CD4-positive, alpha-beta T cell treated with Interleukin-1 beta for 1 hour (primary cell): Measurements from ENCODE around the gene UMOD.
A peak's percentile ranks its signal among the peaks of the same experiment; 100 is the strongest.

Experiments
- DNase-seq, 2 donors: peaks; one replicate each; pipeline ENCODE4 v3.0.0-alpha.2; 2020 to 2022

The UMOD gene

GRCh38 chr16:20352615-20353014 lies at the start of gene UMOD:
TSS of gene UMOD (minus strand) at chr16:20352715. CDS start at chr16:20350737, 1,978 bp downstream.
- DNase-seq: no peak

GRCh38 chr16:20401475-20402016 lies 49.0 kb upstream of the UMOD start:
- no peak for DNase-seq

DNA sequence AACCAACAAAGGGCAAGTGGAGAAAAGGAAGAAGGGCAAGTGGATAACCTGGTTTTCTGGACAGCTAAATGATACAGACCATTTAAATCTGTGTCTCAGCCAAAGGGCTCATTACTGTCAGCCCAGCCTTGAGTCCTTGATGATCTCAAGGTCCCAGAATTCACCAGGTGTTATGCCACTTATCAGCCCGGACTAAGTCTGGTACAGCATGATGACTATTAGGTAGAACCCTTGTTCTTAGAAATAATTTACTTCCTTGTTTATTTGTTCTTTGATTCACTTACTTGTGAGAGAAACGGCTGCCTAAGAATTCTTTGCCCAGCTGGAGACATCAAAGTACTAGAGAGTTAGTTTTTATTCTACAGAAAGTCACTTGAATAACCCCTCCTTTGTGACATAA lies 48.6 kb upstream of the UMOD start:
- no peak for DNase-seq

GRCh38 chr16:20399185-20399584 lies 46.7 kb upstream of the UMOD start:
- DNase-seq: no peak

DNA sequence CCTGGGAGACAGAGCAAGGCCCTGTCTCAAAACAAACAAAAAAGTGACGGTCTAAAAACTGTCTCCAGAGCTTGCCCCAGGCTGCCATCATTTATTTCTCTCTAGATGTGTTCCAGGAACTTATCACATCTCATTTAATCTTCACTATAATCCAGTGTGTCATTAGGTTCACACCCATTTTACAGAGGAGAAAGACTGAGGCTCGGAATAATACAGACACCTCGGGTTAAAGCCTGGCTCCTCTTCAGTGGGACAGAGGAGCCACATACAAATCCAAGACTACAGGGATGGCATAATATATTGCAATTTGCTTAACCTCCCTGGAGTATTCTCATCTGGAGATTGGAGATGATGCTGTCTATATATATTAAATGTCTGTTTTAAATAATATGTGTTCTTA lies 46.1 kb upstream of the UMOD start:
- DNase-seq: no peak

GRCh38 chr16:20397468-20398074 lies 45.1 kb upstream of the UMOD start:
- no peak for DNase-seq

- DNase-seq: no peak
Measured at GRCh38 chr16:20396846-20397467, 44.4 kb upstream of the UMOD start.

GRCh38 chr16:20395946-20396345 lies 43.4 kb upstream of the UMOD start:
- no peak for DNase-seq

DNA sequence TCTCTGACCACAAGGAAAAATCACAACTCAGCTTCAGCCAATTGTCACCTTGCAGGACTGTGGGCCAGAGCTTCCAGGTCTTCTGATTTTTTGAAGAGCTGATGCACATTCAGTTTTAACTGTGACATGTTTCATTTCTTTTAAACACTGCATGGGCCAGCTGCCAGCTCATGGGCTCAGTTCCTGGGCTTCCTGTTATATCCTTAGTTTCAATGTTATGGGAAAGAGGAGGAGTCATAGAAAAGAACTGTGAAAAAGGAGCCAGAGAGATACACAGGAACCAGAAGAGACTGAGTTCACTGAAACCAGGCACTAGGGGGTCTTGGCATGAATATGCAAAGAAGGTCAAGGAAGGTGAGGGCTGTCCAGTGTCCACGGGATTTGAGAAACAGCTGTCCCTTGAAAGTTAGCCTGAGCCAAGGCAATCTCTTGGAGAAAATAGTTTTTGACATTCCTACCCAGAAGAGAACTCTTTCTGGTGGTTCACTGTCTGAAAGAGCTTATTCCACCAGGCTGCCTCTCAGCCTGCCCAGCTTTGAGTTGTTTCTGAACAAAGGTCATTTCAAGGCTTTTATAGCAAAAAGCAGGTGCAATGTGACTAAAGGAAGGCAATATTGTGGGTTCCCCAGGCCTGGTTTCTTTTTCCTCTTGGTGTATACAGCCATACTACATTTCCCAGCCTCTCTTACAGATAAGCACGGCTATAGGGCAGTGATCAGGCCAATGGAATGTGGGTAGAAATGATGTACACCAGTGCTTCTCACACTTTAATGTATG lies 41.5 kb upstream of the UMOD start:
- DNase-seq: no peak

- no peak for DNase-seq
Measured at GRCh38 chr16:20391045-20391444, 38.5 kb upstream of the UMOD start.

- no peak for DNase-seq
Measured at GRCh38 chr16:20388854-20389253, 36.3 kb upstream of the UMOD start.

GRCh38 chr16:20387978-20388377 lies 35.5 kb upstream of the UMOD start:
- no peak for DNase-seq

- DNase-seq: peak; percentile 12 to 25
Measured at GRCh38 chr16:20385844-20386832, 33.6 kb upstream of the UMOD start.

DNA sequence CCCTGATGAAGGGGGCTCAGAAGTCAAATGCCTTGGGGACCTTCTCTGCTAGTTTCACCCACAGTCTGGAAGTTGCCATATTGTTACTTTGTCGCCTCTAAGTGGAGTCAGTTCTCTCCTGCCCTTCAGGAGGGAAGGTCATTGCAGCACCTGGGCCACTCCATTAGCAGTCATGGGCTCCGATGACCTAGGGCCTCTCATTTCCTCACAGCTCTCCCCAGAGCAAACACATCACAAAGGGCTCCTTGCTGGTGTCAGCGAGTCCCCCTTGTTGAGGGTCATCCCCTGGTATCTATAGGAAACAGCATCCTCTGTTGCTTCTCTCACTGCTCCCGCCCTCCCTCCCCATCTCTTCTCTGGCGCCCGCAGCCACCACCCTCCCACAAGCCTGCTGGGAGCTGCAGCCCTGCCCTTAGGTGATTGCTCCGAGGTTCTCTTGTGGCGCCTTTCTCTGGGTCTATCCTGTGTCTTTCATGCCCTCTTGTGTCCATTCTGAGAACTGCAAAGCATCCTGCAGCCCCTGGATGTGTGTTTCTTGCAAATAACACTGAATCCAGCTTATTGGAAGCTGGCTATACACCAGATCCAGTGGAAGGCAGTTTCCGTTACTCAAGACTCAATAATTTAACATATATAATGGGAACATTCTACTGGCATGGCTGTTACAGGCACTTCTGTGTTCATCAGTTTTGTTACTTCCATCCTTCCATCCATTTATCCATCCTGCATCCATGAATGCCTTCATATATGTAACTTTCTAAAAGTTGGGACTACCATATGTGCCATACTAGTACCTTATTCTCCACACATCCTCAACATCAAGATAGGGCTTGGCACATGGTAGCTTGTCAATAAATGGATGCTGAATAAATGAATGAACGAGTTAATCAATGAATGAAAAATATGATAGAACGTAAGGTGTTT lies 30.9 kb upstream of the UMOD start:
- peak; percentile 25 to 41 for DNase-seq

- DNase-seq: no peak
Measured at GRCh38 chr16:20382202-20382948, 29.9 kb upstream of the UMOD start.

DNA sequence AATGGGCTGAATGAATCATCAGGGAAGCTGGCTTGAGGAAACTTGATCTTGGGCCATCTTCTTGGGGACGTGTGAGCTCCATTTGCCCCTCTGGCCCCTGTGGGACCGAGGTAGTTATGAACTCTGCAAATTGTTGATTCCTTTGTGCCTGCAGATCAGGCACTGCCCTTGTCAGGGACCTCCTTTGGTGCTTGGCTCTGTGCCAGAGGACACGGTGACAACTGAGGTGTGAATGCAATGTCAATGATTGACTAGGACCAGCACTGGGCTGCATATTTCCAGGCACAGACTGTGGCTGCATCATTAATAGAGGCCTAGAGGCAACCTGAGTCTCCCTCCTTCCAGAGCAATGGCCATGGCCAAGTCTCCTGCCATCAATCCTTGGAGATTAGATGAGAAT lies 28.3 kb upstream of the UMOD start:
- no peak for DNase-seq

DNA sequence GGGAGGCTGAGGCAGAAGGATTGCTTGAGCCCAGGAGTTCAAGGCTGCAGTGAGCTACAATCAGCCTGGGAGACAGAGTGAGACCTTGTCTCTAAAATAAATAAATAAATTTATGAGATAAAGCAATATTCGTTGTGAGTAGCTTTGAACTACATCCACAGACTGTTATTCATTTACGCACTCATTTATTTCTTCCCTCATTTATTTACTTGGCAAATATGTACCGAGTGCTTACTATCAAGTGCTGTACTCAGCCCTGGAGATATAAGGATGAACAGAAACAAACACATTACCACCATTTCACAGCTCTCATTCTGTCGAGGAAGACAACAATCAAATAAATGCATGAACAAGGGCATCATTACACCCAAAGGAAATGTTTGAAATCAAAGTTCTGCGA lies 24.7 kb upstream of the UMOD start:
- no peak for DNase-seq

GRCh38 chr16:20372701-20373100 lies 20.2 kb upstream of the UMOD start:
- DNase-seq: no peak

- DNase-seq: no peak
Measured at GRCh38 chr16:20369452-20370054, 17.0 kb upstream of the UMOD start.

- no peak for DNase-seq
Measured at GRCh38 chr16:20364051-20364450, 11.5 kb upstream of the UMOD start.
